ENCODE data around the gene CLCN6.
"Not testable (repeated sequence)": the region's sequence is repeated elsewhere in the genome, so short reads cannot be mapped to it uniquely, and the experiment has no call there.

The CLCN6 gene

DNA sequence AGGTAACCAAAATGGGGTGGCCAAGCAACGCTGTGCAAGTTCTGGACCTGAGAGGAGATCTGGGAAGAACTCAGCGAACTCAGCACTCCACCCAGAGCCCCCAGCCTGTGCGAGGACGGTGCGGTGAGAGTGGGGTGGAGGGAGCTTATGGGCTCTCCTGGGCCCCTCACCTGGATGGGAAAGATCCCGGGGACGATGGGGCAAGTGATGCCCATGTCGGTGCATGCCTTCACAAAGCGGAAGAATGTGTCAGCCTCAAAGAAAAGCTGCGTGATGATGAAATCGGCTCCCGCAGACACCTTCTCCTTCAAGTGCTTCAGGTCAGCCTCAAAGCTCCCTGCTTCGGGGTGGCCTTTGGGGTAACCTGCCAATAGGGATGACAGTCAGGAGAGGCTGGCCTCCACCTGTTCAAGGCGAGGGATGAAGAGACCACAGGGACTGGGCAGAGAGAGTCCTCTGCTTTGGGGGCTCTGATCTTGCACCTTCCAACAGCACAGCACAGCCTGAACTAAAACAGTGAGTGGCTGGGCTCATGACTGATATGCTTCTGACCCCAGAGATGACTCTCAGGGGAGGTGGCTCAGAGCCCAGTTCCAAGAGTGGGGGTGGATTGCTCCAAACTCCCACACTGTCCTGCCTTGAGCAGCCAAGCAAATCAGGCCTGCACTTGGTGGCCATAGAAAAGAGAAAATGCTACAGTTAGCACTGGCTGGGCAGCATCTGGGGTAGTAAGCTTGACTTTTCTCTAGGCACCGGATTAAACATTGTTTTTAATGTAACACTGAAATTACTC lies 9.8 kb upstream of the CLCN6 start:
- no peak for DNase-seq

DNA sequence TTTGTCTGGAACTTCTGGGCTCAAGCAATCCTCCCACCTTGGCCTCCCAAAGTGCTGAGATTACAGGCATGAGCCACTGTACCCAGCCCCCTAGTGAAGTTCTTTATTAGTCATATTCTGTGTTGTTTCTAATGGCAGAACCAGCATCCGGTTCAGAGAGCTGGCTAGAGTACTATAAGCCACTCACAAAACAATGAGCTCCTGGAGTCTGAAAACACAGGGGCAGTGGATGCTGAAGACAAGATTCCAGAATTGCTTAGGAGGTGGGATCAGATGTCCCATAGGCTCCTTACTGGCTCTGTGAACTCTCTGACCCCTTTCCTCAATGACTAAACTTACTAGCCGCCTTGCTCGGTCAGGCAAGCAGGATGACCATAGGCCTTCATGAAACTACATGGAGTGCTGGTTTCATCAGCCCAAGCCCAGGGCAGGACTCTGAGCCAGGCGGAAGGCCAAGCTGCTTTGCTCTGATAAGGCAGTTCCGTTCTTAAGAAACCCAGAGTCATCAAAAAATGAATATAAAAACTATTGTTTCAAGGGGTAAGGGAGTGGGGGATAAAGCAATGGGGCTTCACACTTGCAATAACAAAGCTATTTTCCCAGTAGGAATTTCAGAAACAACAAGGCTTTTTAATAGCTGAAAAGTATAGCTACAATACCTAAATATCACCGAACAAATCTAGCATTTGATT lies 8.3 kb upstream of the CLCN6 start:
- peak; percentile 52 for DNase-seq

- DNase-seq: no peak
Observed at GRCh38 chr1:11799099-11799498, 6.9 kb upstream of the CLCN6 start.

DNA sequence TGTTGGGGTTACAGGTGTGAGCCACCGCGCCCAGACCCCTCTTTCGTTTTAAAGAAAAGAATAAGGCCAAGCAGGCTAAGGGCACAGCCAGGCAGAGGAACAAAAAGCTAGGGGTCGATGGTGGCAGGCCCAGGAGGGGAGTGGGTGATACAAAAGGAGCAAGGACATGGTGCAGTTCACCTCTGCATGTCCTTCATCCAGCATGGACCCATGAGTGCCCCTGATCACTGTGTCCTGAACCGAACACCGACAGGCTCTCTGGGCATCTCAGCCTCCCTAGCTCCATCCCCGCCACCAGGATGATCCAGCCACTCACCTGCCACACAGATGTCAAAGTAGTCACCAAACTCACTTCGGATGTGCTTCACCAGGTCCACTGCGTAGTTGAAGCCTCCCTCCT lies 6.1 kb upstream of the CLCN6 start:
- DNase-seq: no peak

DNA sequence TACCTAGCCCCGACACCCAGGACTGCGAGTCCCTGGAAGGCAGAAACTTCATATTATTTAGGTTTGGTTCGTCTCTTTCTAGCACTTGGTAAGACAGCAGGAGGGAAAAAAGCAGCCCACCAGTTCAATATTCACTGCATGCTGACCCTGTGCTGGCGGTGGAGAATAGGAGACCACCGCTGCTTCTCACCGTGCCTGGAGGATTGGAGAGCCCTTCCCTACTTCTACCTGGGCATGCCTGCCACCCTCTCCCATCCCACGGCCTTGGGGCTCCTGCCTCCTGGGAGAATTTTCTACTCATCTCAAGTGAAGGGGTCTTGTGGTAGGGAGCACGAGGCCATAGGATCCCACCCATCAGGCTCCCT lies 5.6 kb upstream of the CLCN6 start:
- DNase-seq: no peak

DNA sequence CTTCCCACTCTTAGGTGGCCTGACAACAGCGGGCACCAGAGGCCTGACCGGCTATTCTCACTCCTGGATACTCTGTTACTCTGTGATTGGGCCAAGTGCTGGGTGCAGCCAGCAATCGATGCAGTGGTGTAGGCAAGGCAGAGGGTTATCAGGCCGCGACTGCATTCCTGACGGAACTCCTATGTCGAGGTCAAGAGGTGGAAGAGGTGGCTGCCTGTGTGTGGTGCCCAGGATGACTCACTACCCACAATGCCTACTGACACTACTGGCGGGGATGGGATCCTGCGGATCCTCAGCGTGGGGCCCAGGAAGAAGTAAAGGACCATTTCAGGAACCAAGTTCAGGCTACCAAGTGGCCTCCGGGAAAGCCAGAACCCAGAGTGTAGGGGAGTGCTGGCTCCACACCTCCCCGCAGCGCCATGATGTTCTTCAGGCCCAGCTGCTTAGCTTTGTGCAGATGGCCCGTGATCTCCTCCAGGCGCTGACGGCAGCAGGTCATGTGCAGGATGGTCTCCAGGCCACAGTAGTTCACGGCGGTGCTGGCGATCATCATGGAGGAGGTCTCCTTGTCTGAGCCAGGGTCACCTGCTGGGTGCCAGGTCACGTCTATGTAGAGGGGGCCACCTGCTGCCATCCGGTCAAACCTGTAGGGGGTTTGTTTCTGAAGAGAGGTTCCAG lies 5.1 kb upstream of the CLCN6 start:
- no peak for DNase-seq

DNA sequence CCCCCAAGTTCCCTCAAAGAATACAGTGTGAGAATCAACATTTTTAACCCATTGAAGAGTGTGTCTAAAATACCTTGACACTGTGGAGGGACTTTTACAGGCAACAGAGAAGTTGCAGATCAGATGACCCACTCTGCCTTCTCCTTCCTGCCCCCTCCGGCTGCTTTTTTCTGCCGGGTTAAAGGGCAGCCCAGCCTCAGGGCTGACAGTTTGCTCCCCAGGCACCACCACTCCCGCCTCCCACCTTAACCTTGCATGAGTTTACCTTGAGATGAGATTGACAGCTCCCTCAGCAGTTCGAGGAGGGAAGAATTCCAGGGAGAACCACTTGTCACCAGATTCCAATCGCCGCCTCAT lies 3.4 kb upstream of the CLCN6 start:
- peak; percentile 33 for DNase-seq

DNA sequence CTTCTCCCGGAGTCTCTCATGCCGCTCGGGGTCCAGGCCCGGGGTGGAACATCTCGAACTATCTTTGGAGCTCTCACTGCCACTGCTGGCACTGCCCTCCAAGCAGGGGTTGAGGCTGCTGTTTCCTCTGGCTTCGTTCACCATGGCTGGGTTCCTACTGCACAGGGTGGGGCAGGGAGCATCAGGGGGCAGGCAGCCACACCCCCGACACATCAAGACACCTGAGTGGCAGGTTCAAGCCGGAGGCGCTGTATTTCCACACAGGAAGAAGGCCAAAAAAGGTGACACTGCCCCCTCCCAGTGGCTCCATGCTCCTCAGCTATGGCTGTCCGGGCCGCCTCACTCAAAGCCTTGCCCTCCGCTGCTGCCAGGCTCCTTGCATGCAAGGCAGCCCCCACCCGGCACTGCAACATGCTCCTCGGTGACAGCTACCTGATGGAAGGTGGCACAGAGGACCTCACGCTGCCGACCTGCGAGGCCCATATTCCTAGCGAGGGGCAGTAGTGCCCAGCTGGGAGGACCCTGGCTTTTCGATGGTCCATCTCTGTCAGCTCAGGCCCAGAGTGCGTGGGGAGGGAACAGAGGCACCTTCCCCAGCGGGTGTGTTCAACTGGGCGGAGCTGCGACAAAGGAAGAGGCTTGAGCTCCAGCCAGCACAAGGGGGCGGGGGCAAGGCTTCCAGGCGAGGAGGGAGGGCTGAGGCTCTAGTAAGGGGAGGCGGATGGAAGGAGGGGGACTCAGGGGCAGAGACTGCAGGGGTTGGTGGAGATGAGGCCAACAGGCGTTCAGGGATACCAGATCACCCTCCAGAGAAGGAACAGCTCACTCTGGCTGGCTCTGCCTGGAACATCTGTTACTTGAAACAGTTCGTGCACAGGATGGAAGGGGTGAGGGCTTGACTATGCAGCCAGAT lies 2.8 kb upstream of the CLCN6 start:
- peak; percentile 95 for DNase-seq

DNA sequence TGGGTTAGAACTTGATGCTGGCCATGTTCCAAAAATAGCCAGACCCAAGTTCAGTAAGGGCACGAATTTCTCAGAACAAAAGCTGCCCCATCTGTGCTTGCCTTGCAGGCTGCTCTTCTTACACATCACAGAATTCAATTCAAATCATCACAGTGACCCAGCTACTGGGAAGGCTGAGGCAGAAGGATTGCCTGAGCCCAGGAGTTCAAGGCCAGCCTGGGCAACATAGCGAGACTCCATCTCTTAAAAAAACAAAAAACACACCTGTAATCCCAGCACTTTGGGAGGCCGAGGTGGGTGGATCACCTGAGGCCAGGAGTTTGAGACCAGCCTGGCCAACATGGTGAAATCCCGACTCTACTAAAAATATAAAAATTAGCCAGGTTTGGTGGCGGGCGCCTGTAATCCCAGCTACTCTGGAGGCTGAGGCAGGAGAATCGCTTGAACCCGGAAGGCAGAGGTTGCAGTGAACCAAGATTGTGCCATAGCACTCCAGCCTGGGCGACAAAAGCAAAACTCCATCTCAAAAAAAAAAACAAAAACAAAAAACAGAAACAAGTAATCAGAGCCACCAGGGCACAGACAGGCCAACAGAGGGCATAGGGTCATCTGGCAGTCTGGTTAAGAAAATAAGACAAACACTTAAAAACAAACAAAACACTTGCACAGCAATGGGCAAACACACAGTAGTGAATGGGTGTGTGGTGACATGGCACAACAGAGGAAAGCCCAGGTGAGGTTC lies 1.9 kb upstream of the CLCN6 start:
- DNase-seq: not testable (repeated sequence)

- DNase-seq: peak; percentile 59
Observed at GRCh38 chr1:11804666-11805421, 1.1 kb upstream of the CLCN6 start.

DNA sequence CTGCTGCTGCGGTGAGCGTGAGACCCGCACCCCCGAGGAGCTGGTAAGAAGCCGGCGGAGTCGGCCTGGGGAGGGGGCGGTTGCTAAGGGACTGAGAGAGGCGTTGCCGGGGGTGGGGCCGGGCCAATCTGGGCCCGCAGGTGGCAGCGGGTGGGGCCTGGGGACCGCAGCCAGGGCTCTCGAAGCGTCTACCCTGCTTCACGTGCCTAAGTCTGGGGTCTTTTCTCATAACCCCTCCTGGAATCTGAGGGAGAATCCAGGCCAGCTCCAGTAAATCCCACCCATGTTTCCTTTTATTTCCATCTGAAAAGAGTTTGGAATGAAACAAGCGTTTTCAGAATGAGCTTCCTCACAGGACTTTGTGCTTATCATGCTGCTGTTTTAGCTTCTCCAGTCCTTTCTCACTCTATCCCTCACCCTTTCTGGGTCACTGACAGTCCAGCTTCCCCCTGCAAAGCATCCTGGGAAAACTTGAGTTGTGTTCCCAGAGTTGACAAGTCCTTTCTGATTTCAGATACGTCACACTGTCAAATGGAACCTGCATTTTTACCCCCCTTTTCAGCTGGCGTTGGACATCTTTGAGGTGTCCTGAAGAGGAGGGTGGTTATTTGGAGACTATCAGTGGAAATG lies 431 bp downstream of the CLCN6 start:
- no peak for DNase-seq

DNA sequence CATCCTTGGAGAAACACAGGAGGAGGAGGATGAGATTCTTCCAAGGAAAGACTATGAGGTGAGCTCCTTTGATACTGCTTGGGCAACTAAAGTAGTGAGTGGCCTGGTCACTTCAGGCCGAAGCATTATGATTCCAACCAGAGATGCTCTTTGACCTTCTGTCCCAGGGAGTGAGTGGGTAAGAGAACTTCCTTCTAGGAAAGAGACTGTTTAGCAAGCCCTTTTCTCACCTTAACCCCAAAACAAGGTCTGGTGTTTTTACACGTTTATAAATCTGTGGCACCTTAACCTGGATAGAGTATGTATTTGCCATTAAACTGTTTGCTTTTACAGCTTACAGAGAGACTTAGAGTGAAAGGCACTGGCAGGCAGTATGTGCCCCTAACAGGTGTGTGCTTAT lies 1.1 kb downstream of the CLCN6 start:
- no peak for DNase-seq

DNA sequence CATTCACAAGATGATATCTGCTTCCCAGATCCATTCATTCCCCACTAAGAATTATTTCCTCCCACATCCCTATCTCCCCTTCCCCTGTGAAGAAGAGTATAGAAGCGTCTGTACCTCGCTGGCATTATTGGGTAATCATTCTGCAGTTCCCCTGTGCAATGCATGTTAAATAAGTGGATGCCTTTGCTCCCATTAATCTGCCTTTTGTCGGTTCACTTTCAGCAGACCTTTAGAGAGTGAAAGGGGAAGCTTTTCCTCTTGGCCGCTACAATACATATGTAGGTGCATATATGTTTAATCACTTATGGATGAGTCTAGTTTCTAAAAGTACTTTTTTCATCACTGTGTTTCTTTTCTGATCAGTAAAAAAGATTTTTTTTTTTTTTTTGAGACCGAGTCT lies 7.0 kb downstream of the CLCN6 start:
- no peak for DNase-seq

- DNase-seq: no peak
Observed at GRCh38 chr1:11817192-11817591, 11.2 kb downstream of the CLCN6 start.

- no peak for DNase-seq
Observed at GRCh38 chr1:11822091-11822490, 16.1 kb downstream of the CLCN6 start.

DNA sequence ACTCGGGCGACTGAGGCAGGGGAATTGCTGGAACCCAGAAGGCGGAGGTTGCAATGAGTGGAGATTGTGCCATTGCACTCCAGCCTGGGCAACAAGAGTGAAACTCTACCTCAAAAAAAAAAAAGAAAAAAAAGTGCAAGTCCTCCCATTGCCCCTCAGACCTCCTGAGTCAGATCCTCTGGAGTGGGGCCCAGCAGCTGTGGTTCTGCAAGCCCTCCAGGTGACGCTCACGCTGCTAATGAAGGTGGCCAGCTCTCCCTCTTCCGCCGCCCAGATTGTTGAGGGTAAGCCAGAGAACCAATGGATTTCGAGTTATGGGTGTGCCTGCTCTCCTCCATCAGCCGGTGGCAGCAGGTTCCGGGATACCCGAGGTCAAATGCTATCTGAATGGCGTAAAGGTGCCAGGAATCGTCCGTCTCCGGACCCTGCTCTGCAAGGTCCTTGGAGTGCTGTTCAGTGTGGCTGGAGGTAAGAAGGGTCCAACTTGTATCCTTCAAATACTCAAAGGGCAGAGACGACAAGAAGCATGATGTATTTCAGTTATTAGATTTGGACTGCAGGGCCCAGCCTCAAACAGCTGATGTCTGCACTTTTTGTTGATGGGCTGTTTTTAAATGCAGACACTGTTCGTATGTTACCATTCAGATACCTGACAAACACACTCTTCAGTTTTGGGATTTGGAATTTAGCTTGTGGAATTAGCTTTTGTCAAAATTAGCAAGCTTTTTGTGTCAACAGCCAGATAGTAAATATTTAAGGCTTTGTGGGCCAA lies 17.6 kb downstream of the CLCN6 start:
- DNase-seq: no peak

DNA sequence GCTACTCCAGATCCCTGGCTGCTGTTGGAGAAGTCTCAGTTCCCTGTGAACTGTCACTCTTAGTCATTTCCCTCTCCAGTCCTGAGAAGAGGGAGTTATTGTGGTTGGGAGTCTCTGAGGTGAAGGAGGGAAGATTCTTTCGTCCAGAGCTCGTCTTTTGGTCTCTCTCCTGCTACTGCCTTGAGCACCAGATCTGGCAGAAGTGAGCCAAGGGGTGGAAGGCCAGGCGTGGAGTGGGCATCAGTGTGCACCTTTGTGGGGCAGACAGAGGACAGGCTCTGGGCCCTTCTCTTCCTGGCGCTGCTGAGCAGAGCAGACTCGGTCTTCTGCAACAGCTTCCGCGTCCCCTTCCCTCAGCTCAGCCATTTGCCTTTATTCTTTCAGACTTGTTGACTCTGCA lies 19.1 kb downstream of the CLCN6 start:
- DNase-seq: no peak

DNA sequence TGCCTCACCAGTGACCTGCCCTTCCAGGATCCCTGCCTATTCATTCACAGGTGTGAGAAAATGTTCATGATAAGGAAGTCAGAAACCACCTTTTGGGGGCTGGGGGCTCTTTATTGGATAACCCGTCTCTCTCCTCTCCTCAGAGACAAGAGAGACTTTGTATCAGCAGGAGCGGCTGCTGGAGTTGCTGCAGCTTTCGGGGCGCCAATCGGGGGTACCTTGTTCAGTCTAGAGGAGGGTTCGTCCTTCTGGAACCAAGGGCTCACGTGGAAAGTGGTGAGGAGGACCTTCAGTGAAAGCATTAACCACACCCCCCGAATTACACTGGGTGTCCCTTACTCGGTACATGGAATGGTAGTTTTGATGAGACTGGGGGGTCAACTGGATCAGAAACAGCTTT lies 21.0 kb downstream of the CLCN6 start:
- DNase-seq: no peak

- no peak for DNase-seq
Observed at GRCh38 chr1:11828511-11828910, 22.5 kb downstream of the CLCN6 start.

Measured in femur (tissue), 1 donor.